ENCODE measurements around the gene MAGEA4.

GRCh38 chrX:151873096-151873495 lies 39.6 kb upstream of the MAGEA4 start:
- TF ChIP-seq POLR2A (IDR thresholded peaks at IDR 0.05) (no peak), CTCF (IDR thresholded peaks at IDR 0.05) (no peak), EP300 (IDR thresholded peaks at IDR 0.05) (no peak)

All from suprapubic skin (tissue), 3 donors.